Nephron progenitor cell (in vitro differentiated cells): ENCODE data around the gene SIPA1L3.

Source experiments
- DNase-seq: peaks from one replicate; pipeline ENCODE4 v3.0.0; 2021
- H3K27ac Mint-ChIP-seq: 2 replicates; pipeline ENCODE4 v1.8.0; 2021; ENCODE audit warnings: mild to moderate bottlenecking, moderate library complexity, mixed read lengths
- H3K27me3 Mint-ChIP-seq: 2 replicates; pipeline ENCODE4 v1.8.0; 2021; ENCODE audit warnings: mild to moderate bottlenecking, low read depth, mixed read lengths; ENCODE audit not compliant: poor library complexity
- H3K36me3 Mint-ChIP-seq: 2 replicates; pipeline ENCODE4 v1.8.0; 2021; ENCODE audit warnings: low read depth, mixed read lengths
- H3K4me1 Mint-ChIP-seq: 2 replicates; pipeline ENCODE4 v1.8.0; 2021; ENCODE audit warnings: mixed read lengths
- H3K4me3 Mint-ChIP-seq: 2 replicates; pipeline ENCODE4 v1.8.0; 2021; ENCODE audit warnings: mild to moderate bottlenecking, moderate library complexity, mixed read lengths
- H3K9me3 Mint-ChIP-seq: 2 replicates; pipeline ENCODE4 v1.8.0; 2021; ENCODE audit warnings: mild to moderate bottlenecking, moderate library complexity, mixed read lengths
- CTCF ChIP-seq: fragments of 200-600 bp; sonication (generic); IDR thresholded peaks from 2 replicates; pipeline ENCODE4 v1.5.0; 2021; ENCODE audit warnings: antibody characterized with exemption

Gene SIPA1L3

GRCh38 chr19:38204728-38205127, 297.7 kb downstream of the SIPA1L3 start:
- no peak for DNase-seq
- Mint-ChIP-seq H3K4me3 (no peak overlapping the region), H3K27me3 (peaks cover 5% of the 10 kb centered on the region), H3K4me1 (peaks cover 49% of the 10 kb centered on the region), H3K27ac (no peak overlapping the region), H3K9me3 (no peaks in the 10 kb centered on the region), H3K36me3 (peaks cover 30% of the 10 kb centered on the region)
- no peak for TF ChIP-seq CTCF

- H3K27ac Mint-ChIP-seq = peak overlapping the region; percentile 61
Observed at GRCh38 chr19:38206006-38206745, 299.2 kb downstream of the SIPA1L3 start.

GRCh38 chr19:38206928-38207327, 299.9 kb downstream of the SIPA1L3 start:
- peak overlapping the region; percentile 64 for H3K27ac Mint-ChIP-seq
- TF ChIP-seq CTCF = no peak
- H3K27me3 Mint-ChIP-seq = peaks cover 3% of the 10 kb centered on the region
- H3K9me3 Mint-ChIP-seq = no peaks in the 10 kb centered on the region
- DNase-seq = no peak
- H3K36me3 Mint-ChIP-seq = peaks cover 22% of the 10 kb centered on the region
- H3K4me1 Mint-ChIP-seq = peaks cover 61% of the 10 kb centered on the region
- H3K4me3 Mint-ChIP-seq = no peak overlapping the region

More at GRCh38 chr19:38206006-38206745, 299.2 kb downstream of the SIPA1L3 start:
- TF ChIP-seq CTCF = no peak
- DNase-seq = no peak
- no peaks in the 10 kb centered on the region for H3K9me3 Mint-ChIP-seq
- H3K27me3 Mint-ChIP-seq = peaks cover 7% of the 10 kb centered on the region
- H3K4me1 Mint-ChIP-seq = peaks cover 63% of the 10 kb centered on the region
- peaks cover 29% of the 10 kb centered on the region for H3K36me3 Mint-ChIP-seq
- no peak overlapping the region for H3K4me3 Mint-ChIP-seq

- peaks cover 60% of the 10 kb centered on the region for H3K4me1 Mint-ChIP-seq
- H3K4me3 Mint-ChIP-seq = no peak overlapping the region
- no peak overlapping the region for H3K27ac Mint-ChIP-seq
- no peaks in the 10 kb centered on the region for H3K9me3 Mint-ChIP-seq
- peaks cover 16% of the 10 kb centered on the region for H3K36me3 Mint-ChIP-seq
- peaks cover 3% of the 10 kb centered on the region for H3K27me3 Mint-ChIP-seq
- DNase-seq = no peak
- no peak for TF ChIP-seq CTCF
Observed at GRCh38 chr19:38207543-38207942, 300.5 kb downstream of the SIPA1L3 start.

GRCh38 chr19:38208571-38208970, 301.6 kb downstream of the SIPA1L3 start:
- DNase-seq = no peak
- Mint-ChIP-seq H3K4me1 (peaks cover 55% of the 10 kb centered on the region), H3K9me3 (no peaks in the 10 kb centered on the region), H3K27ac (no peak overlapping the region), H3K4me3 (no peak overlapping the region), H3K27me3 (peaks cover 3% of the 10 kb centered on the region), H3K36me3 (peaks cover 11% of the 10 kb centered on the region)
- TF ChIP-seq CTCF = no peak

- Mint-ChIP-seq H3K4me1 (peaks cover 57% of the 10 kb centered on the region), H3K27me3 (peaks cover 3% of the 10 kb centered on the region), H3K9me3 (no peaks in the 10 kb centered on the region), H3K4me3 (peak overlapping the region; percentile 81), H3K27ac (no peak overlapping the region), H3K36me3 (peaks cover 13% of the 10 kb centered on the region)
- no peak for TF ChIP-seq CTCF
- no peak for DNase-seq
Observed at GRCh38 chr19:38209152-38209551, 302.1 kb downstream of the SIPA1L3 start.
